GM19099 (cell line): ENCODE results near the gene SIGLEC11.

Experiments
- POLR2A ChIP-seq: IDR thresholded peaks from 3 replicates; pipeline ENCODE4 v1.6.1; 2011; ENCODE audit warnings: low read depth; ENCODE audit not compliant: insufficient read length; ENCODE audit errors: extremely low read depth

SIGLEC11 gene

GRCh38 chr19:49988007-49988406 is 27.0 kb upstream of the SIGLEC11 start:
- TF ChIP-seq POLR2A = no peak

- no peak for TF ChIP-seq POLR2A
Measured at GRCh38 chr19:49987159-49987698, 26.3 kb upstream of the SIGLEC11 start.

GRCh38 chr19:49986354-49986753 is 25.4 kb upstream of the SIGLEC11 start:
- no peak for TF ChIP-seq POLR2A

- TF ChIP-seq POLR2A = no peak
Measured at GRCh38 chr19:49985871-49986270, 24.9 kb upstream of the SIGLEC11 start.

- no peak for TF ChIP-seq POLR2A
Measured at GRCh38 chr19:49984491-49984890, 23.5 kb upstream of the SIGLEC11 start.

GRCh38 chr19:49983645-49984229 is 22.8 kb upstream of the SIGLEC11 start:
- TF ChIP-seq POLR2A = no peak

GRCh38 chr19:49981603-49982593 is 20.9 kb upstream of the SIGLEC11 start:
- no peak for TF ChIP-seq POLR2A

- no peak for TF ChIP-seq POLR2A
Measured at GRCh38 chr19:49978324-49978723, 17.4 kb upstream of the SIGLEC11 start.

- TF ChIP-seq POLR2A = no peak
Measured at GRCh38 chr19:49977881-49978280, 16.9 kb upstream of the SIGLEC11 start.

- no peak for TF ChIP-seq POLR2A
Measured at GRCh38 chr19:49977076-49977475, 16.1 kb upstream of the SIGLEC11 start.

- no peak for TF ChIP-seq POLR2A
Measured at GRCh38 chr19:49976496-49976895, 15.5 kb upstream of the SIGLEC11 start.

- TF ChIP-seq POLR2A = no peak
Measured at GRCh38 chr19:49975051-49975450, 14.1 kb upstream of the SIGLEC11 start.

- no peak for TF ChIP-seq POLR2A
Measured at GRCh38 chr19:49973987-49974386, 13.0 kb upstream of the SIGLEC11 start.

GRCh38 chr19:49972841-49973240 is 11.9 kb upstream of the SIGLEC11 start:
- TF ChIP-seq POLR2A = no peak

- TF ChIP-seq POLR2A = no peak
Measured at GRCh38 chr19:49971991-49972411, 11.0 kb upstream of the SIGLEC11 start.

GRCh38 chr19:49968279-49968922 is 7.4 kb upstream of the SIGLEC11 start:
- TF ChIP-seq POLR2A = no peak

GRCh38 chr19:49957262-49957915 is 3.6 kb downstream of the SIGLEC11 start:
- no peak for TF ChIP-seq POLR2A
